HCT116 (cell line): Measurements from ENCODE around the gene ZBTB24. TPM values are rescaled to one million over a fixed set of nuclear protein-coding genes. Genes with fewer than 3 reads are reported as not detected.

Experiments
- ATAC-seq: fragments of 200-7000 bp; cut with Tn5 transposase; 2 replicates; pipeline ENCODE4 v1.9.1; 2020; ENCODE audit warnings: mild to moderate bottlenecking, moderate library complexity
- BruUV-seq: library from RNA; stranded (reverse); fragments of 400-500 nt; replicated peaks from 2 replicates; lab custom pipeline; 2021; lab: Mats Ljungman, UMichigan
- CTCF ChIA-PET: fragments of 300-600 bp; sonication (Branson Sonifier 250); formaldehyde crosslinking; loops from one replicate; lab custom pipeline; 2021; ENCODE audit warnings: antibody characterized with exemption; lab: Charles Lee
- POLR2A ChIA-PET: fragments of 300-600, 350-600 bp; sonication (Branson Sonifier 250); formaldehyde crosslinking; loops from one replicate; lab custom pipeline; 2021; ENCODE audit warnings: antibody characterized with exemption; lab: Charles Lee
- RAD21 ChIA-PET, 2 experiments: fragments of 300-600 bp; sonication (Branson Sonifier 250); formaldehyde crosslinking; loops; one replicate each; lab custom pipeline; 2023; ENCODE audit warnings: low total read pairs in 2 of 2; ENCODE audit not compliant: uncharacterized antibody in 2 of 2, unreplicated experiment in 2 of 2, low non-redundant PET in 1 of 2; lab: Charles Lee
- DNase-seq: peaks from one replicate; pipeline ENCODE4 v3.0.0-alpha.2; 2010; ENCODE audit warnings: low read depth, low spot score
- H2AFZ ChIP-seq: fragments of 200-600 bp; shearing (Covaris generic), sonication (generic); 2 replicates; pipeline ENCODE4 v1.6.1; 2017; ENCODE audit warnings: low read depth, mixed run types, mixed read lengths, antibody characterized with exemption, low read length; ENCODE audit not compliant: poor library complexity, severe bottlenecking
- H3K27ac ChIP-seq: 2 replicates; pipeline ENCODE4 v1.5.1; 2012; ENCODE audit warnings: low read depth, low read length
- H3K27me3 ChIP-seq: fragments of 200-600 bp; sonication (generic); 2 replicates; pipeline ENCODE4 v1.6.1; 2016; ENCODE audit warnings: mixed run types, low read length, mixed read lengths; ENCODE audit not compliant: insufficient read depth
- H3K36me3 ChIP-seq, 2 experiments: fragments of 200-500 bp in 1 of 2; fragments of 200-600 bp in 1 of 2; sonication (Bioruptor generic) in 1 of 2; sonication (generic) in 1 of 2; 2 replicates each; pipeline versions ENCODE4 v1.5.1 to v1.6.1; 2014 to 2016; ENCODE audit warnings: low read length in 2 of 2, inconsistent platforms in 1 of 2, mixed read lengths in 1 of 2, mixed run types in 1 of 2; ENCODE audit not compliant: insufficient read depth in 2 of 2, control insufficient read depth in 1 of 2
- H3K4me1 ChIP-seq, 2 experiments: fragments of 200-600 bp in 1 of 2; sonication (generic) in 1 of 2; 2 replicates each; pipeline versions ENCODE4 v1.5.1 to v1.6.1; 2012 to 2017; ENCODE audit warnings: low read length in 2 of 2, inconsistent platforms in 1 of 2, mild to moderate bottlenecking in 1 of 2, mixed read lengths in 1 of 2, mixed run types in 1 of 2, moderate library complexity in 1 of 2; ENCODE audit not compliant: insufficient read depth in 2 of 2, control insufficient read depth in 1 of 2
- H3K4me2 ChIP-seq: fragments of 200-600 bp; sonication (generic); 2 replicates; pipeline ENCODE4 v1.6.1; 2017; ENCODE audit warnings: mixed run types, low read length, mixed read lengths
- H3K4me3 ChIP-seq, 2 experiments: fragments of 200-600 bp in 1 of 2; sonication (generic) in 1 of 2; replicated peaks in 1 of 2; 2 replicates each; pipeline ENCODE4 v1.5.1; 2011 to 2016; ENCODE audit warnings: low read length in 2 of 2, control low read depth in 1 of 2, low read depth in 1 of 2, mild to moderate bottlenecking in 1 of 2, mixed read lengths in 1 of 2, mixed run types in 1 of 2
- H3K79me2 ChIP-seq: fragments of 200-600 bp; sonication (generic); 2 replicates; pipeline ENCODE4 v1.6.1; 2017; ENCODE audit warnings: mild to moderate bottlenecking, mixed run types, low read length, moderate library complexity, mixed read lengths; ENCODE audit not compliant: insufficient read depth
- H3K9ac ChIP-seq: fragments of 200-600 bp; sonication (generic); 2 replicates; pipeline ENCODE4 v1.6.1; 2016; ENCODE audit warnings: low read length, mixed read lengths
- H3K9me2 ChIP-seq: fragments of 200-600 bp; sonication (generic), shearing (Covaris generic); 2 replicates; pipeline ENCODE4 v1.6.1; 2017; ENCODE audit warnings: mixed run types, mild to moderate bottlenecking, moderate library complexity; ENCODE audit not compliant: insufficient read depth
- H3K9me3 ChIP-seq, 2 experiments: fragments of 200-500 bp in 1 of 2; fragments of 200-600 bp in 1 of 2; sonication (Bioruptor generic) in 1 of 2; sonication (generic) in 1 of 2; 2 replicates each; pipeline ENCODE4 v1.6.1; 2014 to 2017; ENCODE audit warnings: low read length in 2 of 2, mixed read lengths in 2 of 2, inconsistent platforms in 1 of 2, low read depth in 1 of 2, mild to moderate bottlenecking in 1 of 2, mixed run types in 1 of 2, moderate library complexity in 1 of 2; ENCODE audit not compliant: control insufficient read depth in 1 of 2, insufficient read depth in 1 of 2
- H4K20me1 ChIP-seq: fragments of 200-600 bp; sonication (generic), shearing (Covaris generic); 2 replicates; pipeline ENCODE4 v1.6.1; 2017; ENCODE audit warnings: mixed run types, mild to moderate bottlenecking, moderate library complexity; ENCODE audit not compliant: insufficient read depth
- CBX3 ChIP-seq: IDR thresholded peaks from 2 replicates; pipeline ENCODE4 v1.6.1; 2012; ENCODE audit warnings: low read depth
- FOSL1 ChIP-seq: IDR thresholded peaks from 2 replicates; pipeline ENCODE4 v1.6.1; 2012; ENCODE audit warnings: low read depth
- MAX ChIP-seq: IDR thresholded peaks from 2 replicates; pipeline ENCODE4 v1.6.1; 2012
- POLR2A ChIP-seq: IDR thresholded peaks from 2 replicates; pipeline ENCODE4 v1.7.0; 2011; ENCODE audit warnings: borderline replicate concordance; ENCODE audit not compliant: insufficient read depth, insufficient read length; ENCODE audit errors: extremely low read depth
- POLR2AphosphoS5 ChIP-seq: IDR thresholded peaks from 2 replicates; pipeline ENCODE4 v1.6.1; 2011; ENCODE audit warnings: mild to moderate bottlenecking, low read depth, low read length, moderate library complexity
- SIN3A ChIP-seq: IDR thresholded peaks from 2 replicates; pipeline ENCODE4 v1.6.1; 2012; ENCODE audit warnings: low read depth
- ZBTB33 ChIP-seq: IDR thresholded peaks from 2 replicates; pipeline ENCODE4 v1.6.1; 2011; ENCODE audit warnings: mild to moderate bottlenecking, low read length, moderate library complexity; ENCODE audit not compliant: insufficient replicate concordance; ENCODE audit errors: extremely low read depth
- intact Hi-C: fragments of 100-400 bp; cut with micrococcal nuclease; formaldehyde crosslinking; loops from 2 replicates; pipeline ENCODE4 v1.10.0; 2022
- total RNA-seq: library from RNA; stranded (reverse); gene quantifications from one replicate; pipeline ENCODE4 v1.2.1, GENCODE V29; 2021; ENCODE audit not compliant: unreplicated experiment

The ZBTB24 gene
- total RNA-seq, 1 experiment from 2014 or later, result 11.3 TPM

GRCh38 chr6:109450801-109451200 is 32.2 kb downstream of the ZBTB24 start:
- POLR2A ChIA-PET, result no interaction called here
- Histone ChIP-seq H3K9ac (no peak overlapping the region), H2AFZ (no peak overlapping the region), H3K4me1 (peaks cover 4 to 13% of the 10 kb centered on the region in 2 experiments; a peak in 2 of 4 replicates), H3K9me2 (no peaks in the 10 kb centered on the region), H3K9me3 (no peaks in the 10 kb centered on the region), H3K4me2 (no peak overlapping the region), H3K27me3 (no peaks in the 10 kb centered on the region), H3K79me2 (no peaks in the 10 kb centered on the region), H3K4me3 (no peak overlapping the region), H3K27ac (no peak overlapping the region), H3K36me3 (peaks cover 0 to 5% of the 10 kb centered on the region in 2 experiments; a peak in 1 of 4 replicates), H4K20me1 (no peaks in the 10 kb centered on the region)
- intact Hi-C loops, result no loop called here
- CTCF ChIA-PET, result no interaction called here
- TF ChIP-seq POLR2A, result no peak
- TF ChIP-seq ZBTB33, result no peak
- no peak for TF ChIP-seq MAX
- TF ChIP-seq SIN3A, result no peak
- no peak for TF ChIP-seq CBX3
- no peak for TF ChIP-seq FOSL1
- no peak for TF ChIP-seq POLR2AphosphoS5
- RAD21 ChIA-PET, result no interaction called here
- ATAC-seq, result no peak
- no peak for DNase-seq
- BruUV-seq, result no TSS peak
